Smooth muscle cell (in vitro differentiated cells): ENCODE measurements around the gene ROCK2. TPM values are rescaled to one million over a fixed set of nuclear protein-coding genes. Genes with fewer than 3 reads are reported as not detected.

Experiments used
- DNase-seq: peaks from one replicate; lab custom pipeline; 2025; ENCODE audit not compliant: unreplicated experiment; lab: John Stamatoyannopoulos, UW
- H2AFZ ChIP-seq: fragments of 200-600 bp; sonication (generic); 2 replicates; pipeline ENCODE4 v1.6.0; 2016; ENCODE audit warnings: antibody characterized with exemption, low read depth, mild to moderate bottlenecking
- H3F3A ChIP-seq: fragments of 200-600 bp; sonication (generic); 2 replicates; pipeline ENCODE4 v1.6.0; 2017; ENCODE audit warnings: antibody characterized with exemption, low read depth
- H3K27ac ChIP-seq: fragments of 200-600 bp; sonication (generic); 2 replicates; pipeline ENCODE4 v1.5.1; 2016; ENCODE audit warnings: low read depth, mild to moderate bottlenecking
- H3K27me3 ChIP-seq: fragments of 200-600 bp; sonication (generic); 2 replicates; pipeline ENCODE4 v1.6.1; 2016; ENCODE audit warnings: low read depth, mild to moderate bottlenecking
- H3K36me3 ChIP-seq: fragments of 200-600 bp; sonication (generic); 2 replicates; pipeline ENCODE4 v1.5.1; 2016; ENCODE audit warnings: low read depth
- H3K4me1 ChIP-seq: fragments of 200-600 bp; sonication (generic); 2 replicates; pipeline ENCODE4 v1.5.1; 2016; ENCODE audit warnings: low read depth
- H3K4me2 ChIP-seq: fragments of 200-600 bp; sonication (generic); 2 replicates; pipeline ENCODE4 v1.6.0; 2016; ENCODE audit warnings: mild to moderate bottlenecking
- H3K4me3 ChIP-seq: fragments of 200-600 bp; sonication (generic); 2 replicates; pipeline ENCODE4 v1.5.1; 2016; ENCODE audit warnings: mild to moderate bottlenecking
- H3K79me2 ChIP-seq: fragments of 200-600 bp; sonication (generic); 2 replicates; pipeline ENCODE4 v1.6.0; 2016; ENCODE audit warnings: low read depth, mild to moderate bottlenecking
- H3K9ac ChIP-seq: fragments of 200-600 bp; sonication (generic); 2 replicates; pipeline ENCODE4 v1.6.0; 2016; ENCODE audit warnings: low read depth
- H3K9me3 ChIP-seq: fragments of 200-600 bp; sonication (generic); replicated peaks from 2 replicates; pipeline ENCODE4 v1.5.1; 2016; ENCODE audit warnings: low read depth
- H4K20me1 ChIP-seq: fragments of 200-600 bp; sonication (generic); 2 replicates; pipeline ENCODE4 v1.6.0; 2016; ENCODE audit warnings: low read depth
- WGBS: methylation state at CpG from one replicate; pipeline ENCODE4 v1.1.7; 2016; ENCODE audit warnings: low lambda C conversion rate; 5-methylcytosine and 5-hydroxymethylcytosine counted together
- polyA plus RNA-seq: library from polyadenylated mRNA; unstranded; fragments of >200 nt; fragmentation: Nextera tagmentation; extraction: Ambion mirVana; gene quantifications from 2 replicates; pipeline ENCODE4 v1.2.1, GENCODE V29; 2016
- total RNA-seq: library from RNA; depleted of rRNA; stranded (reverse); fragments of >200 nt; gene quantifications from 2 replicates; pipeline ENCODE4 v1.2.3, GENCODE V29; 2014
- TF ChIP-seq, protein P1 (sequence below): fragments of 200-600 bp; sonication (generic); IDR thresholded peaks from 2 replicates; pipeline ENCODE4 v1.5.1; 2017; ENCODE audit warnings: borderline replicate concordance, mild to moderate bottlenecking, antibody characterized with exemption; ENCODE audit not compliant: insufficient read depth, poor library complexity, severe bottlenecking

Gene ROCK2
- total and polyA plus RNA-seq, 2 experiments from 2014 or later: 27.2 to 45.5 TPM

DNA sequence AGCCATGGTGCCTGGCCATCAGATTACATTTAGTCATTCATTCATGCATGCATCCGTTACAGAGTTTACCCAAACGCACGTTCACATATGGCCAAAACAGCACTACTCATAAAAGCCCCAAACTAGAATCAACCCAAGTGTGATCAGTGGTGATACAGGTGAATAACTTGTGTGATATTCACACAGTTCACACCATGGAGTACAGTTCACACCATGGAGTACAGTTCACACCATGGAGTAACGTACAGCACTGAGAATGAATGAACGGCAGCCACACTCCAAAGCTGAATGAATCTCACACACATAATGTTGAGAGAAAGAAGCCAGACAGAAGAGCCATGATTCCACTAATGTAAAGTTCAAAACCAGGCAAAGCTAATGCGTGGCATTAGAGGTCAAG, 201.4 kb downstream of the ROCK2 start:
- no peak overlapping the region for H3K4me2 ChIP-seq
- no peak overlapping the region for H3K4me3 ChIP-seq
- H3K9ac ChIP-seq: no peak overlapping the region
- H3K4me1 ChIP-seq: no peaks in the 10 kb centered on the region
- no peaks in the 10 kb centered on the region for H3K9me3 ChIP-seq
- WGBS: 95% methylated on average over 6 of the region's 6 CpGs
- H3F3A ChIP-seq: no peaks in the 10 kb centered on the region
- peaks cover 4% of the 10 kb centered on the region for H3K27me3 ChIP-seq
- no peak overlapping the region for H3K27ac ChIP-seq
- H3K36me3 ChIP-seq: no peaks in the 10 kb centered on the region
- no peaks in the 10 kb centered on the region for H4K20me1 ChIP-seq
- TF ChIP-seq, protein P1, sequence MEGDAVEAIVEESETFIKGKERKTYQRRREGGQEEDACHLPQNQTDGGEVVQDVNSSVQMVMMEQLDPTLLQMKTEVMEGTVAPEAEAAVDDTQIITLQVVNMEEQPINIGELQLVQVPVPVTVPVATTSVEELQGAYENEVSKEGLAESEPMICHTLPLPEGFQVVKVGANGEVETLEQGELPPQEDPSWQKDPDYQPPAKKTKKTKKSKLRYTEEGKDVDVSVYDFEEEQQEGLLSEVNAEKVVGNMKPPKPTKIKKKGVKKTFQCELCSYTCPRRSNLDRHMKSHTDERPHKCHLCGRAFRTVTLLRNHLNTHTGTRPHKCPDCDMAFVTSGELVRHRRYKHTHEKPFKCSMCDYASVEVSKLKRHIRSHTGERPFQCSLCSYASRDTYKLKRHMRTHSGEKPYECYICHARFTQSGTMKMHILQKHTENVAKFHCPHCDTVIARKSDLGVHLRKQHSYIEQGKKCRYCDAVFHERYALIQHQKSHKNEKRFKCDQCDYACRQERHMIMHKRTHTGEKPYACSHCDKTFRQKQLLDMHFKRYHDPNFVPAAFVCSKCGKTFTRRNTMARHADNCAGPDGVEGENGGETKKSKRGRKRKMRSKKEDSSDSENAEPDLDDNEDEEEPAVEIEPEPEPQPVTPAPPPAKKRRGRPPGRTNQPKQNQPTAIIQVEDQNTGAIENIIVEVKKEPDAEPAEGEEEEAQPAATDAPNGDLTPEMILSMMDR: no peak
- H2AFZ ChIP-seq: no peak overlapping the region
- H3K79me2 ChIP-seq: no peaks in the 10 kb centered on the region
- no peak for DNase-seq

DNA sequence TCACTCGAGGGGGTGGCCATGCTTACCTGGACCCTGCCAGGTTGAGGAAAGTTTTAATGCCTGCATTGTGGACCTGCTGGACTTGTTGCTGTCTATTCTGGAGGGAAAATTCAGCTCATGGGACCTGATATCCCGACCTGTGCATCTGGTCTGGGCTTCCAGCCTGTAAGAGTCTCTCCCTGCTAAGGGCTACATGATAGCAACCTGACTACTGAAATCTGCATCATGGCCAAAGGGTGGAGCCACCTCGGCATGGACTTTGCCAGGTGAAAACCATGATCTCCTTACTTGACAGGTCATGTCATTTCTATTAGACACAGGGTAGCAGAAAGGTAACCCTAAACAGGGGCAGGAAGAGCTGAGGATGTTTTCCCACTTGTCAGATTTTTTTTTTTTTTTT, 202.1 kb downstream of the ROCK2 start:
- H3F3A ChIP-seq: no peaks in the 10 kb centered on the region
- no peak overlapping the region for H3K27ac ChIP-seq
- no peak overlapping the region for H2AFZ ChIP-seq
- H3K9ac ChIP-seq: no peak overlapping the region
- H3K4me3 ChIP-seq: no peak overlapping the region
- peaks cover 4% of the 10 kb centered on the region for H3K27me3 ChIP-seq
- H3K36me3 ChIP-seq: no peaks in the 10 kb centered on the region
- H4K20me1 ChIP-seq: no peaks in the 10 kb centered on the region
- TF ChIP-seq, protein P1: no peak
- no peaks in the 10 kb centered on the region for H3K79me2 ChIP-seq
- H3K4me2 ChIP-seq: no peak overlapping the region
- DNase-seq: no peak
- 80% methylated on average over 3 of the region's 3 CpGs for WGBS
- H3K4me1 ChIP-seq: no peaks in the 10 kb centered on the region
- H3K9me3 ChIP-seq: no peaks in the 10 kb centered on the region

DNA sequence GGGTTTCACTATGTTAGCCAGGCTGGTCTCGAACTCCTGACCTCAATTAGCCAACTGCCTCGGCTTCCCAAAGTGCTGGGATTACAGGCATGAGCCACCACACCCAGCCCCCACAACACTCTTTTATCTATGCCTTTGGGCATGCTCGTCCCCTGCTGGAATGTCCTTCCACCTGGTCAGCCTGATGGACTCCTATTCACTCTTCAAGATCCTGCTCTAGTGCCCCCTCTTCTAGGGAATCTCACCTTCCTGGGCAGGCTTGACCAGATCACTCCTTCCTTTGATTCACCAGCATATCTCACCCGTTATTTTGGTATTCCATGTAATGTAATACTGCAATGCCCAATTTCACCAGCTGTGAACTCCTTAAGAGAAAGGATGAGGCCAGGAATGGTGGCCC, 203.1 kb downstream of the ROCK2 start:
- no peak for DNase-seq
- Histone ChIP-seq H3K27ac (no peak overlapping the region), H3K79me2 (no peaks in the 10 kb centered on the region), H3F3A (no peaks in the 10 kb centered on the region), H3K4me3 (no peak overlapping the region), H2AFZ (no peak overlapping the region), H3K27me3 (peaks cover 4% of the 10 kb centered on the region), H3K4me1 (no peaks in the 10 kb centered on the region), H4K20me1 (no peaks in the 10 kb centered on the region), H3K36me3 (no peaks in the 10 kb centered on the region), H3K9ac (no peak overlapping the region), H3K4me2 (no peak overlapping the region), H3K9me3 (no peaks in the 10 kb centered on the region)
- WGBS: 89% methylated on average over 4 of the region's 4 CpGs
- TF ChIP-seq, protein P1: no peak

DNA sequence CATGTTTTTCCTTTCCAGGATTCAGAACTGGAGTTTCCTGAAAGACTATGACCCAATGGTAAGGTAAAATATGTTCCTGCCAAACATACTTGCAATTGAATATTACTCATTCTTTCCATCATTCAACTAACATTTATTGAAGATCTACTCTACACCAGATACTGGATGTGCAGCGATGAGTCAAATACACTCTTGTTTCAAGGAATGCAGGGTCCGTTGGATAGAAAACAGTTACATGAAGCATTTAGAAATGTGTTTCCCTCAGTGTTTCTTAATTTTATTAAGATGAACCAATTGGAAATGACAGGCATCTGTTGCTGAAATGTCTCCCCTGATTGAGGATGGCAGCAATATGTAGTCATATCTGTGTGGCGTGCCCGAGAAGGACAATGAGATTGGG, 203.9 kb downstream of the ROCK2 start:
- no peaks in the 10 kb centered on the region for H3K4me1 ChIP-seq
- 77% methylated on average over 4 of the region's 4 CpGs for WGBS
- no peaks in the 10 kb centered on the region for H3K9me3 ChIP-seq
- no peaks in the 10 kb centered on the region for H3F3A ChIP-seq
- no peak overlapping the region for H3K4me2 ChIP-seq
- H3K4me3 ChIP-seq: no peak overlapping the region
- no peak overlapping the region for H3K9ac ChIP-seq
- TF ChIP-seq, protein P1: no peak
- H3K27me3 ChIP-seq: peaks cover 4% of the 10 kb centered on the region
- no peak overlapping the region for H2AFZ ChIP-seq
- no peaks in the 10 kb centered on the region for H4K20me1 ChIP-seq
- no peak overlapping the region for H3K27ac ChIP-seq
- H3K79me2 ChIP-seq: no peaks in the 10 kb centered on the region
- no peaks in the 10 kb centered on the region for H3K36me3 ChIP-seq
- no peak for DNase-seq
